Measurements from ENCODE around the gene EDDM13.
"Not testable (repeated sequence)": the region's sequence is repeated elsewhere in the genome, so short reads cannot be mapped to it uniquely, and the experiment has no call there.

EDDM13 gene

DNA sequence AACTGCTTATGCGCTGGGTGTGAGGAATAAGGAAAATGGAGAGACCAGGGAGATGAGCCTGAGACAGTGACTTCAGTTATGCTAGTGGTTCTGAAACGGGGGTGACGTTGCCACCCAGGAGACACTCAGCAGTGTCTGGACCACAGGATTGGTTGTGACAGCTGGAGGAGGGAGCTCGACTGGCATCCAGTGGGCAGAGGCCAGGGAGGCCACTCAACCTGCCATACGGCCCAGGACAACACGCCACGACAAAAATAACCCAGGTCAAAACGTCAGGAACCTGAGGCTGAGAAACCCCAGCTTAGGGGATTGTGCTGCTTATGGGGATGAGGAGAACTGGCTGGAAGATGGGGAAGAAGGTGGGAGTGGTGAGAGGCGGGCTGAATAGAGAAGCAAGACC is 31.7 kb downstream of the EDDM13 start:
- DNase-seq (ENCODE audit: low spot score) = no peak
- in situ Hi-C loops (cut with MboI; ENCODE audit: low sequenced_read_pairs, unreplicated experiment) = no loop called here
- TF ChIP-seq, protein P1, sequence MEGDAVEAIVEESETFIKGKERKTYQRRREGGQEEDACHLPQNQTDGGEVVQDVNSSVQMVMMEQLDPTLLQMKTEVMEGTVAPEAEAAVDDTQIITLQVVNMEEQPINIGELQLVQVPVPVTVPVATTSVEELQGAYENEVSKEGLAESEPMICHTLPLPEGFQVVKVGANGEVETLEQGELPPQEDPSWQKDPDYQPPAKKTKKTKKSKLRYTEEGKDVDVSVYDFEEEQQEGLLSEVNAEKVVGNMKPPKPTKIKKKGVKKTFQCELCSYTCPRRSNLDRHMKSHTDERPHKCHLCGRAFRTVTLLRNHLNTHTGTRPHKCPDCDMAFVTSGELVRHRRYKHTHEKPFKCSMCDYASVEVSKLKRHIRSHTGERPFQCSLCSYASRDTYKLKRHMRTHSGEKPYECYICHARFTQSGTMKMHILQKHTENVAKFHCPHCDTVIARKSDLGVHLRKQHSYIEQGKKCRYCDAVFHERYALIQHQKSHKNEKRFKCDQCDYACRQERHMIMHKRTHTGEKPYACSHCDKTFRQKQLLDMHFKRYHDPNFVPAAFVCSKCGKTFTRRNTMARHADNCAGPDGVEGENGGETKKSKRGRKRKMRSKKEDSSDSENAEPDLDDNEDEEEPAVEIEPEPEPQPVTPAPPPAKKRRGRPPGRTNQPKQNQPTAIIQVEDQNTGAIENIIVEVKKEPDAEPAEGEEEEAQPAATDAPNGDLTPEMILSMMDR (IDR thresholded peaks at IDR 0.05; ENCODE audit: borderline replicate concordance, control extremely low read depth, extremely low read depth, insufficient read depth, missing control alignments) = no peak

- in situ Hi-C loops (cut with MboI; ENCODE audit: low sequenced_read_pairs, unreplicated experiment) = no loop called here
- DNase-seq (ENCODE audit: low spot score) = no peak
- TF ChIP-seq, protein P1 (IDR thresholded peaks at IDR 0.05; ENCODE audit: borderline replicate concordance, control extremely low read depth, extremely low read depth, insufficient read depth, missing control alignments) = no peak
Observed at GRCh38 chr19:56306016-56306415, 33.5 kb downstream of the EDDM13 start.

DNA sequence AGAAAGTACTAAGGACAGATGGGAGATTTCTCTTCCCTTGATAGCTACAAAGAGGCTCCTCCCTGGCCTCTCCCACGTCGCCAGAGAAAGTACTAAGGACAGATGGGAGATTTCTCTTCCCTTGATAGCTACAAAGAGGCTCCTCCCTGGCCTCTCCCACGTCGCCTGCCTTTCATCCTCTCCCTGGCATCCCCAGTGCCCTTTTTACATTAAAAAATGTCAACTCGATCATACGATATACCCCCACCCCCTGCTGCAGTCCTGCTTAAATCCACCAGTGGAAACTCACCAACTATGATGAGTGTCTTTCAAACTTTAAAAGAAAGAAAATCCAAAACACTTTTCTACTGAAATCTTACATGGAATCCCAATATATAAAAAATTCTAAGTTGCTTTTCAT is 34.5 kb downstream of the EDDM13 start:
- in situ Hi-C loops (cut with MboI; ENCODE audit: low sequenced_read_pairs, unreplicated experiment); DNase-seq (ENCODE audit: low spot score): not testable (repeated sequence)

DNA sequence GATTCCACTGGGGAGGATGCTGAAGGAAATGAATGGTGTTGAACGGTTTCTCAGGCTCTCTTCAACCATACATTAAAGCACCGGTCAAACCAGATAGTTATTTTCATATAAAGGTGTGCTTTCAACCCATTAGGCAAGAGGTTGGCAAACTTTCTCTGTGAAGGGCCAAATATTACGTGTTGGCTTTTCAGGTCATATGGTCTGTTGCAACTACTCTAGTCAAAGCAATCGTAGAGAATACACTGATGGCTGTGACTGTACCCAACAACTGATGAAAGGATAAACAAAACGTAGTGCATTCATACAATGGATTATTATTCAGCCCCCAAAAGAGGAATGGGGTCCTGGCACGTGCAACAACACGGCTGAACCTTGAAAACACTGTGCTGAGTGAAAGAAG is 36.2 kb downstream of the EDDM13 start:
- TF ChIP-seq, protein P1 (IDR thresholded peaks at IDR 0.05; ENCODE audit: borderline replicate concordance, control extremely low read depth, extremely low read depth, insufficient read depth, missing control alignments) = no peak
- in situ Hi-C loops (cut with MboI; ENCODE audit: low sequenced_read_pairs, unreplicated experiment) = no loop called here
- DNase-seq (ENCODE audit: low spot score) = no peak

GRCh38 chr19:56309511-56310185 is 37.1 kb downstream of the EDDM13 start:
- peak; percentile 69 for DNase-seq (ENCODE audit: low spot score)
- TF ChIP-seq, protein P1 (IDR thresholded peaks at IDR 0.05; ENCODE audit: borderline replicate concordance, control extremely low read depth, extremely low read depth, insufficient read depth, missing control alignments) = peak; percentile 83
- in situ Hi-C loops (cut with MboI; ENCODE audit: low sequenced_read_pairs, unreplicated experiment) = no loop called here

- DNase-seq (ENCODE audit: low spot score) = no peak
- in situ Hi-C loops (cut with MboI; ENCODE audit: low sequenced_read_pairs, unreplicated experiment) = no loop called here
- TF ChIP-seq, protein P1 (IDR thresholded peaks at IDR 0.05; ENCODE audit: borderline replicate concordance, control extremely low read depth, extremely low read depth, insufficient read depth, missing control alignments) = no peak
Observed at GRCh38 chr19:56310462-56310861, 37.9 kb downstream of the EDDM13 start.

DNA sequence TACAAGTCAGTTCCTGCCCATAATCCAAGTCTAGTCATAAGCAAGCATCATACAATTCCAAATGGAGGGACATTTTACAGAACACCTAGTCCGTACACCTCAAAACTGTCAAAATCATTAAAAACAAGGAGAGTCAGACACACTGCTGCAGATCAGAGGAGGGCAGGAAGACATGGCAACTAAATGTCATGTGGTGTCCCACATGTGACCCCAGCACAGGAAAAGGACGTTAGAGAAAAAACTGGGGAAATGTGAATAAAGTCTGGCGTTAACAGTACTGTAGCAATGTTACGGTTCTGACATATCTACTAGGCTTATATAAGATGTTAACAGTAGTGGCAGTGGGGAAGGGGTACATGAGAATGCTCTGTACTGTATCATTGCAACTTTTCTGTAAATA is 39.8 kb downstream of the EDDM13 start:
- DNase-seq (ENCODE audit: low spot score) = no peak
- in situ Hi-C loops (cut with MboI; ENCODE audit: low sequenced_read_pairs, unreplicated experiment) = no loop called here
- TF ChIP-seq, protein P1 (IDR thresholded peaks at IDR 0.05; ENCODE audit: borderline replicate concordance, control extremely low read depth, extremely low read depth, insufficient read depth, missing control alignments) = no peak
